HepG2 (cell line): ENCODE measurements around the gene VSIG2.

Experiments
- E2F1 ChIP-seq: sonication (generic); formaldehyde crosslinking; IDR thresholded peaks from 2 replicates; pipeline ENCODE4 v1.5.0; 2020; ENCODE audit warnings: missing genetic modification reagents
- HMGXB4 ChIP-seq, 2 experiments: sonication (generic) in 1 of 2; formaldehyde crosslinking in 1 of 2; IDR thresholded peaks; 2 replicates each; pipeline versions ENCODE4 v1.4.0 to v1.6.1; 2018 to 2020; ENCODE audit warnings: missing genetic modification reagents in 2 of 2, borderline replicate concordance in 1 of 2, low read depth in 1 of 2, mild to moderate bottlenecking in 1 of 2, missing biosample characterization in 1 of 2
- ZNF205 ChIP-seq: IDR thresholded peaks from 2 replicates; pipeline ENCODE4 v1.6.1; 2018; ENCODE audit warnings: missing biosample characterization, missing genetic modification reagents
- ZNF512B ChIP-seq: sonication (generic); formaldehyde crosslinking; IDR thresholded peaks from 2 replicates; pipeline ENCODE4 v1.5.1; 2020; ENCODE audit warnings: missing genetic modification reagents, mild to moderate bottlenecking, borderline replicate concordance

- no peak for TF ChIP-seq ZNF512B (CRISPR knock-in tag)
- TF ChIP-seq E2F1 (CRISPR knock-in tag) = no peak
- TF ChIP-seq HMGXB4 (CRISPR knock-in tag; IDR thresholded peaks at IDR 0.05; ENCODE audit: borderline replicate concordance in 1 of 2, low read depth in 1 of 2) = no peak
- TF ChIP-seq ZNF205 (CRISPR knock-in tag) = no peak
These were observed 52.0 kb downstream of the VSIG2 start for GRCh38 chr11:124700028-124700427.
